ENCODE results near the gene ANKRD13A.

DNA sequence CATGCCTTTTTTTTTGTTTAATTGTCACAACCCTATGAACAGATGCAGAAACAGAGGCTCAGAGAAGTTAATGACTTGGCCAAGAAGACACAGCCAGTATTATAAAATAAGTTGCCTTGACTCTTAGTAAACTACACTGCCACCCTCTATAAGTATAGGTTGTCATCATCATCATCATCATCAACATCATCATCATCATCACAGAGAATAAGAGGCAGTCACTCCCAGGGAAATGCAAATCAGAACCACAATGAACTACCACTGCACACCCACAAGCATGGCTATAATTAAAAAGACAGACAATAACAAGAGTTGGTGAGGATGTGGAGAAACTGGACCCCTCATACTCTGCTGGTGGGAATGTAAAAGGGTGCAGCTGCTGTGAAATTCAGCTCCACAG is 72.3 kb downstream of the ANKRD13A start:
- TF ChIP-seq, protein P1, sequence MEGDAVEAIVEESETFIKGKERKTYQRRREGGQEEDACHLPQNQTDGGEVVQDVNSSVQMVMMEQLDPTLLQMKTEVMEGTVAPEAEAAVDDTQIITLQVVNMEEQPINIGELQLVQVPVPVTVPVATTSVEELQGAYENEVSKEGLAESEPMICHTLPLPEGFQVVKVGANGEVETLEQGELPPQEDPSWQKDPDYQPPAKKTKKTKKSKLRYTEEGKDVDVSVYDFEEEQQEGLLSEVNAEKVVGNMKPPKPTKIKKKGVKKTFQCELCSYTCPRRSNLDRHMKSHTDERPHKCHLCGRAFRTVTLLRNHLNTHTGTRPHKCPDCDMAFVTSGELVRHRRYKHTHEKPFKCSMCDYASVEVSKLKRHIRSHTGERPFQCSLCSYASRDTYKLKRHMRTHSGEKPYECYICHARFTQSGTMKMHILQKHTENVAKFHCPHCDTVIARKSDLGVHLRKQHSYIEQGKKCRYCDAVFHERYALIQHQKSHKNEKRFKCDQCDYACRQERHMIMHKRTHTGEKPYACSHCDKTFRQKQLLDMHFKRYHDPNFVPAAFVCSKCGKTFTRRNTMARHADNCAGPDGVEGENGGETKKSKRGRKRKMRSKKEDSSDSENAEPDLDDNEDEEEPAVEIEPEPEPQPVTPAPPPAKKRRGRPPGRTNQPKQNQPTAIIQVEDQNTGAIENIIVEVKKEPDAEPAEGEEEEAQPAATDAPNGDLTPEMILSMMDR (IDR thresholded peaks at IDR 0.05), result no peak
- no peak for TF ChIP-seq POLR2A (IDR thresholded peaks at IDR 0.05)
